HG03039 (cell line): Measurements from ENCODE around the gene CD300LG.
"Not testable (repeated sequence)": the region's sequence is repeated elsewhere in the genome, so short reads cannot be mapped to it uniquely, and the experiment has no call there.

ENCODE experiments used
- ATAC-seq: cut with Tn5 transposase; IDR thresholded peaks from one replicate; pipeline ENCODE4 v1.9.1; 2021; ENCODE audit warnings: mild to moderate bottlenecking, moderate library complexity; ENCODE audit not compliant: unreplicated experiment

CD300LG gene

DNA sequence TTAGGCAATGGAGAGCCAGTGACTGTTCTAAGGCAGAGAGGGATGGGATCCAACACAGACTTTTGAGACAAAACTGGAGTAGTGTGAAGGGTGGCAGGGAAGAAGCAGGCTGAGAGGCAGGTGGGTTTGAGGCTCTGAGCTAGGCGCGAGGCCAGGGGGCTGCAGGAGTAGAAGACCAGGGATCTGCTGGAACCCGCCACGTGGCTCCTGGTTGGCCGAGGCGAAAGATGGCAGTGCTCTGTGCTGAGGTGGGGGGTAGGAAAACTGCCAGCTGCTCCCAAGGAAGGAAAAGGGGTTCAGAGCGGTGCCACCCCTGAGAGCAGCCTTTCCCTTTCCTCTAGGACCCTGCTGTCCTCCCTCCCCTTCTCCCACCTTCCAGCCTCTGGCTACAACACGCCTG lies 5.6 kb downstream of the CD300LG start:
- ATAC-seq: no peak

DNA sequence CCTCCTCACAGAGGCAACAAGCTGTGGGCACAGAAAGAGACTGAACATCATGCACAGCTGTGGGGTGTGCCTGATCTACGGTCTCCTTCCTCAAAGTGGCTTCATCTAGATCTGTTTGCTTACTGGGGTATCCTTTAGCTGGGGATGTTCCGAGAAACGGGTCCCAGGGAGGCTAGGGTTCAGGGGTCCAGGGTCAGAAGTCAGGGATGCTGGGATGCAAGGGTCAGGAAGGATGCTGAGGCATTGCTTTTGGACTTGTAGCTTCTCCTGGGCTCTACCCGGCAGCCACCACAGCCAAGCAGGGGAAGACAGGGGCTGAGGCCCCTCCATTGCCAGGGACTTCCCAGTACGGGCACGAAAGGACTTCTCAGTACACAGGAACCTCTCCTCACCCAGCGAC lies 6.6 kb downstream of the CD300LG start:
- ATAC-seq: no peak

DNA sequence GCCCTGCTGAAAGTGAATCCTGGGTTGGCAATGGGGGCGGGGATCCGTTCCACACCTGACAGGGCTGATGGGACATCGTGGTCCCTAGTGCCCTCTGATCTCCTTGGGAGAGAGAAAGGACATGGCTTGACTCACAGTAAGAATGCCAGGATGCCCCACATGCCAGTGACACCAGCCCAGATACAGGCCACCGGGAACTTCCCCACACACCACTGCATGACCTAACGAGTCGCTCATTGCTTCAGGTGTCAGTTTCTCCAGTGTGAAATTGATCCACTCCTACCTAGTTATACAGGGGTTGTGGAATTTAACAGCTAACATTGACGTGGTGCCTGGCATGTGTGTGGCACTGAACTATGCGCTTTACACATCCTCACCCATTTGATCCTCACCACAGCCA lies 7.5 kb downstream of the CD300LG start:
- ATAC-seq: no peak

DNA sequence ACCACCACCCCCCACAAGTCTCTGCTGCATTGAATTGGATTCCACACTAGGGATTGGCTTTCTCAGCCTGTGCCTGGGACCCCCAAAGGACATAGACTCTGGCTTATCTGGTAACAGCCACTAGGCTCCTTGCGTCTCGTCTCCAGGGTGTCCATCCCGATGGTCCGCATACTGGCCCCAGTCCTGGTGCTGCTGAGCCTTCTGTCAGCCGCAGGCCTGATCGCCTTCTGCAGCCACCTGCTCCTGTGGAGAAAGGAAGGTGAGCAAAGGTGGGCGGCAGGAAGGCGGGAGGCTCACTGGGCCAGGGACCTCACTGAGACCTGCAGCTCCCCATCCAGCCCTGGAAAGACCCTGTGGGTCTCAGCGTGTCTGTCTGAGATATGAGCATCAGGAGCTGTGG lies 8.1 kb downstream of the CD300LG start:
- ATAC-seq: no peak

DNA sequence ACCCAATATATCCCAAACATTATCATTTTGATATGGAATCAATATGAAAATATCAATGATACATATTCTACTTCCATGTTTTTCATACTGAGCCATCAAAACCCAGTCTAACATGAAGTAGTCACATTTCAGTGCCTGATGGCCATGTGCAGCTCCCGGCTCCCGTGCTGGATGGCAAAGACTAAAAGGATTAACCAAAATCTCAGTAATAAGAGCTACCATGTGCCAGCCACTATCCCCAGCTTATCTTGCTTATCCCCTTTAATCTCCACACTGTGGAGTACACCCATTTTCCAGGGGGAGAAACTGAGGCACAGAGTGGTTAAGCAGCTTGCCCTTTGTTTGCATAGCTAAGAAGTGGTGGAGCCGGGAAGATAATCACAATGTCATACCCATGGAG lies 9.2 kb downstream of the CD300LG start:
- ATAC-seq: no peak

DNA sequence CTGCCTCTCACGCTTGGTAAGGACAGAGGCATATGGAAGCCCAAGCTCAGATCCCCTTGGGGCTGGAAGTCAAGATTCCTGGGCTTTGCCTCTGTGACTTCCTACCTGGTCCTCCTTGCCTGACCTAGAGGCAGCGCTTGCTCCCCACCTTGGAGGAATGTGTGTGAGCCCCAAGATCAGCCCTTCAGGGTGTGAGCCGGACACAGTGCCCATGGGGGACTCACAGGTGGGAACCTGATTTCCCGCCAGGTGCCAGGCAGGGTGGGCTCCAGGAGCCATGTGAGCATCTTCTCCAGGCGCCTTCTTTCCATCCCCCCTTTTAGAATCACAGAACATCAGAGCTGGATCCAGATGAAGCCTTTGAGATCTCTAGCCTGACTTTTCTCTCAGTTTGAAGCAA lies 10.2 kb downstream of the CD300LG start:
- ATAC-seq: no peak

DNA sequence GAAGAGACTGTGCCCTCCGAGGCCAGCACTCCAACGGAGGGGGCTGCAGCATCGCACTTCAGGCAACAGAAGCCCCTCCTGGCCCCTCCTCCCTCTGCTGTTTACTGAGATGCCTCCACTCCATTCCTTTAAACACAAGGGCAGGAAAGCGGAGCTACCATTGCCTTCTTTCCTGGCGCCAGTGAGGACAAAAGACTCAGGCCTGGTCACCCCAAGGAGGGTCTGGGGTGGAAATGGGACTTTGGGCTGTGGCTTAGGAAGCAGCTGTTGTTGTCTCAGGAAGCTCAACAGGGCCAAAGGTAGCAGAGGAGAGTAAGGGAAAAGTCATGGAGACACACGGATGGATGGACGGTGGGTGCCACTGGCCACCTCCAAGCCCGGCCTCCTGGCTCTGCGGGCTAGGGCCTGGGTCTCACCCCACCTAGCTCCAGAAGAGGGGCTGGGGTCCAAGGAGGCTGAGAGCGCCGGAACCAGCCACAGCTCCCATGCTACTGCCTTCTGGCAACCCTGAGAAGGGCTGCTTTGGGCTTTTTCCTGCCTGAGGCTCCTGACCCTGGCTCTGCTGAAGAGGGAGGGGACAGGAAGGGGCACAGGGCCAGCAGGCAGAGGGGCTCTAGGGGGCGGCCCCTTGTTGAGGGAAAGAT lies 11.1 kb downstream of the CD300LG start:
- ATAC-seq: no peak

DNA sequence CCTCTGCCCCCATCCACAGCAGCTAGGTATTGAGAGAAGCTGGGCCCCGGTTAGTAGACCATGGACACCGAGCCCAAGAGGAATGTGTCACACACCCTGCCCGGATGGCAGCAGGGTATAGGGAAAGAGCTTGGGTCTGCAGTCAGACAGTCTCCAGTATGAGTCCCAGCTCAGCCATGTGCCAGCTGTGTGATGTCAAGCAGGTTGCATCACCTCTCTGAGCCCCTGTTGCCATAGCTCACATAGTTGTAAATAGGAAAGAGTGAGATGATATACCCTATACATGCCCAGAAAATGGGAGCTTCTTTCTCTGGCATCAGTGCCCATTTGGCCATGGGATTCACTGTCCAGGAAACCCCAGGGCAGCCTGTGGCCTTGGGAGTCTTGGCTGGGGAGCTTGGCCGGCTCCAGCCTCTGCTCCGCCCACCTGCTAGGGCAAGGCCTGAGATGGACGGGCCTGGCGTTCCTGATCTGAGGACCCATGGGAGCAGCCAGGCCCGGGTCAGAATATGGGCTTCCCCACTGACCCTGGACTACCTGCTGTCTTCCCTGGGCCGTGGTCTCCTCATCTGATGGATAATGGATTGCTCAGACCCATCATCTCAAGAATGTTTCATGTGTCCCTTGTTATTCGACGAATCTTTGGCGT lies 13.2 kb downstream of the CD300LG start:
- no peak for ATAC-seq

DNA sequence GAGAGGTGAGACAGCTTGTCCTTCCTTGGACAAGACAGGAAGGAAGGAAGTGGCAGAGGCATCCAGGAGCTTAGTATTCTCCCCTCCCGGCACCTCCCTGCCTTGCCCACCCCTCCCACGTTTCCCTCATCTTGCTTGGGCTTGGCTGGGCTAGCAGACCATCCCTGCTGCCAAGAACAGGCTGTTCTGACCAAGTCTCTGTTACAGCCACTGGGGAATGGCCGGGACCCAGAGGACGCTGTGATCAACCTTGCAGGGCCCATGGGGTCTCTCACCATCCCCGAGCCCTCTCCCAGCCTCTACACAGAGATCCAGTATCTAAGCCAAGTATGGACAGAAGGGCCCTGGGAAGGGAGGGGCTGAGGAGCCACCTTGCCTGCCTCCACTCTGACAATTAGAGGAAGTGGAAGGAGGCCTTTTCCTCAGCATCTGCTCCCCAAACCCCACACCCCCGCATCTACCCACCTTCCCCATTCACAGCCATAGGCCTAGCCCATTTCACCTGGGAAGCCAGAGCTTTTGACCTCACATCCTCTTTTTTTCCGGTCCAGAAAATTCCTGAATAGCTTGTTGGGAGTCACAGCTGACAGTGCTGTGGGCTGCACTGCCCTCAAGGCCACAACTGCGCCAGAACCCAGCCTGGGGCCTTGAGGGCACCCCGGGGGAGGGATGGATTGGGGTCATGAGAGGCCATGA lies 14.1 kb downstream of the CD300LG start:
- ATAC-seq: no peak

DNA sequence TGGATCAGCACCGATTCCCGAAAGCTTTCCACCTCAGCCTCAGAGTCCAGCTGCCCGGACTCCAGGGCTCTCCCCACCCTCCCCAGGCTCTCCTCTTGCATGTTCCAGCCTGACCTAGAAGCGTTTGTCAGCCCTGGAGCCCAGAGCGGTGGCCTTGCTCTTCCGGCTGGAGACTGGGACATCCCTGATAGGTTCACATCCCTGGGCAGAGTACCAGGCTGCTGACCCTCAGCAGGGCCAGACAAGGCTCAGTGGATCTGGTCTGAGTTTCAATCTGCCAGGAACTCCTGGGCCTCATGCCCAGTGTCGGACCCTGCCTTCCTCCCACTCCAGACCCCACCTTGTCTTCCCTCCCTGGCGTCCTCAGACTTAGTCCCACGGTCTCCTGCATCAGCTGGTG lies 15.0 kb downstream of the CD300LG start:
- no peak for ATAC-seq

DNA sequence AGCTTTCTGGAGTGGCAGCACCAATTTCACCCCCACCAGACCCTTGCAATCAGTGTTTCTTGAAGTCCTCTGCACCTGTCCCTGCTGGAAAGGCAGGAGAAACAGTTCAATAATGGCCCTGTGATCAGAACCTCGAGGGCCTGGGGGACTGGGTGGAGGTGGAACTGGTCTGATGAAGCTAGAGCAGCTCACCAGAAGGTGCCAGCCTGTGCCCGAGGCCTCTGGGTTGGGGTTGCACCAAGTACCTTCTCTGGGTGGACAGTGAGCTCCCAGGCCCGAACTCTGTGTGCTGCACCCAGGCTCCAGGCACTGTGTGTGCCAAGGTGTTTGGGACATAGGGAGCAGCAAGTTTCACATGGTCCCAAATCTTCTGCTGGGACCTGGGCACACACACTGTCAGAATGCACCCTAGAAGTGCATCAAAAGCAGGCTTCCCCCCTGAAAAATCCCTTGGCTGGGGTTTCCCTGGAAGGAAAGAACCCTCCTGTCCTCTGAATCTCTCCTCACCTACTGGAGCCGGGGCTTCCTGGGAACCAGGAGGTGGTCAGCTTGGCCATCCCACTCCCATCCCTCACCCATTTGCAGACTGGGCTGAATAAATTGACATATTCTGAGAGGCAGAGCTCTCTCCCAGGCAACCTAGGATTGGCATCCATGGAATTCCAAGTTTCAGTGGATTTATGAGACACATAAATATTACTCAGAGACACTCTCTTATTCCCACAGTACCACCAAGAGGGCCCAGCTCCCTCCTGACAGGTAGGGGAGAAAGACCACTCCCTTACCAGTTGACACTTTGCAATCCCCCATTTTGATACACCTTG lies 17.4 kb downstream of the CD300LG start:
- ATAC-seq: no peak

DNA sequence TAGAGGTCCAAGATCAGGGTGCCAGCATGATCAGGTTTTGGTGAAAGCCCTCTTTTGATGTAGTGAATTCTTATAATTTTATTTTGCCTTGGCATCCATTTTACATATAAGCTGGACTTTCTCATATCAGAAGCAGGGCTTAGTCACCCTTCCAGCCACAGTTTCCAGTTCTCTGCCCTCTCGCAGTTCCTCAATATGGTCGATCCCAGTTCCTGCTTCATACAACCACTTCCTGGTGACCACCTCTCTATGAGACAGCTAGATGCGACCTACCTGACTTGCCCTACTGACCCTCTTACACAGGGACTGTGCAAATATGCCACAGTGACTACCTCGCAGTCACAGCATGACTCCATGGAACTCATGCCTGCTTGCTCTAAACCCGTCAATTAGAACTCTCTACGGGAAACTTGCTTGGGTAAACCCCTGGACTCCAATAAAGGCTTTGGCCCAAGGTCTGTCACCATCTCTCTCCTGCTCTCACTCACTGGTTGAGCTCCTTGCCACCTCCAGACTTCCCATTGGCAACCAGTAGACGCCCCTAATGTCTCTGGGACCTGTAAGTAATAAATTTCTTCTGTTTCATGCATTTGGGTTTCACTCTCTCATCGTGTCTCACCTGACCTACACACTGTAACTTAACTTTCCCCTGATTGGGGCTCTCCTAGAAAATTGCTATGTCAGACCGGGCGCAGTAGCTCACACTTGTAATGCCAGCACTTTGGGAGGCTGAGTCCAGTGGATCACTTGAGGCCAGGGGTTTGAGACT lies 21.4 kb downstream of the CD300LG start:
- no peak for ATAC-seq

DNA sequence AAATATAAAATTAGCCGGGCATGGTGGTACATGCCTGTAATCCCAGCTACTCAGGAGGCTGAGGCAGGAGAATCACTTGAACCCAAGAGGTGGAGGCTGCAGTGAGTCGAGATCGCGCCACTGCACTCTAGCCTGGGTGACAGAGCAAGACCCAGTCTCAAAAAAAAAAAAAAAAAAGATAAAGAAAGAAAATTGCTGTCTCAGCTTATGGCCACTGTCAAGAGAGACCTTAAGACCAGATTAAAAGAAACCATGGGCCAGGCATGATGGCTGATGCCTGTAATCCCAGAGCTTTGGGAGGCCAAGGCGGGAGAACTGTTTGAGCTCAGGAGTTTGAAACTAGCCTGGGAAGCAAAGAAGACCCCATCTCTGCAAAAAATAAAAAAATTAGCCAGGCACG lies 22.1 kb downstream of the CD300LG start:
- not testable (repeated sequence) for ATAC-seq

DNA sequence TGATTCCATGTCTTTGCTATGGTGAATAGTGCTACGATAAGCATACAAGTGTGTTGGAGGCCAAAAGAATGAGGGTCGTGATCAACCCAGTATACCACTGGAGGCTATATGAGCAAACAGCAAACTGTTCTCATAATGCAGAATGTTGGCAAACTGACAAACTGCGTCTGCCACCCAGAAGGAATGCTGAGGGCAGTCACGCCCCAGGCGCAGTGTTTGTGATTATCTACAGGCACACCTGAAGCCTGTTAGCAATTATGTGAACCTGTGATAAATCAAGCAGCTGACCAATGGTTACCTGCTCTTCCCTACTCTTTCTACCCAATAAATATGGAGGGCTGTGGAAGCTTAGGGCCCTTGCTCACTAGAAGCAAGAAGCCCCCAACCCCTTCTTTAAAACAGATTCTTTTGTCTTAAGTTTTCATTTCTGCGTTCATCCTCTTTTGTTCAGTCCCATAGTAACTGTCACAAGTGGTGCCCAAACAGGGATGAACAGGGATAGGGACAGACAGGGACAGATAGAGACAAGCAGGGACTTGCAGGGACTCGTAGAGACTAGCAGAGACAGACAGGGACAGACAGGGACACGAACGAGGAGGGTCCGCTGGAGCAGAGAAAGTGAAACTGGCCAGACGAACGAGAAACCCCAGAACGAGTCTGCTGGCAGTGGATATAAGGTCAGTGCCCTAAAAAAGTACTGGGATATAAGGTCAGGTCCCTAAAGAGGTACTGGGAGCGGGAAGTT lies 25.1 kb downstream of the CD300LG start:
- ATAC-seq: no peak

DNA sequence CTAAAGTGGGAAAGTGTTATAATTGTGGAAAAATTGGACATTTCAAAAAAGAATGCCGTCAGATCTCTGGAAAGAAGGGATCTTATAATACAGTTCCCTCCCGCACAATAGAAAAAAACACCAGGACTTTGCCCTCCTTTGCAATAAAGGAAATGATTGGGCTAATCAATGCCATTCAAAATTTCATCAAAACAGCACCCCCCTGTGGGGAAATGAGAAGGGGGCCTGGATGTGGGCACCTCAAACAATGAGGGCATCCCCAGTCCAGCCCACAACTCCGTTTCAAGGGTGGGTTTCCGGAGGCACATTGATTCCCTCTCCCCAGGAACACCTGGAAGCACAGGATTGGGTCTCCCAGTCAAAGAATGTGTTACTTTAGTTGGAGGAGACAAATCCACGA lies 26.1 kb downstream of the CD300LG start:
- no peak for ATAC-seq

DNA sequence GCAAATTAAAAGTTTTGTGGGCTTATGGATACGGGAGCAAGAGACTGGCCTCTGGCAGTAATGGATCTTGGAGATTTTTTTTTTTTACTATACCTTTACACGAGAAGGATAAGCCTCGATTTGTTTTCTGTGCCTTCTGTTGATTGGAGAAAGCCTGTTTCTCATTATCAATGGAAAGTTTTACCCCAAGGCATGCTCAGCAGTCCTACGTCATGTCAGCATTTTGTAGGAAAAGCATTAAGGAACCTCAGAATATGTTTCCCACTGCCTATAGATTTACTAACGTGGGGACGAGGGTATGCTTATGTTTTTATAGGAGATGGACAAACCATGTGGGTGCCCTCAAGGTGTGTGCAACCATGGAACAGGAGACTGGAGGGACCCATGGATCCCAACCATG lies 26.8 kb downstream of the CD300LG start:
- no peak for ATAC-seq

DNA sequence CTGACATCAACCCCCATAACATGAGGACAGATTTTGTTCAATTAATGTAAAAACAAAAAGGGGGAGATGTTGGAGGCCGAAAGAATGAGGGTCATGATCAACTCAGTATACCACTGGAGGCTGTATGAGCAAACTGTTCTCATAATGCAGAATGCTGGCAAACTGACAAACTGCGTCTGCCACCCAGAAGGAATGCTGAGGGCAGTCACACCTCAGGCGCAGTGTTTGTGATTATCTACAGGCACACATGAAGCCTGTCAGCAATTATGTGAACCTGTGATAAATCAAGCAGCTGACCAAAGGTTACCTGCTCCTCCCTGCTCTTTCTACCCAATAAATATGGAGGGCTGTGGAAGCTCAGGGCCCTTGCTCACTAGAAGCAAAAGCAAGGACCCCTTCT lies 27.3 kb downstream of the CD300LG start:
- ATAC-seq: no peak

DNA sequence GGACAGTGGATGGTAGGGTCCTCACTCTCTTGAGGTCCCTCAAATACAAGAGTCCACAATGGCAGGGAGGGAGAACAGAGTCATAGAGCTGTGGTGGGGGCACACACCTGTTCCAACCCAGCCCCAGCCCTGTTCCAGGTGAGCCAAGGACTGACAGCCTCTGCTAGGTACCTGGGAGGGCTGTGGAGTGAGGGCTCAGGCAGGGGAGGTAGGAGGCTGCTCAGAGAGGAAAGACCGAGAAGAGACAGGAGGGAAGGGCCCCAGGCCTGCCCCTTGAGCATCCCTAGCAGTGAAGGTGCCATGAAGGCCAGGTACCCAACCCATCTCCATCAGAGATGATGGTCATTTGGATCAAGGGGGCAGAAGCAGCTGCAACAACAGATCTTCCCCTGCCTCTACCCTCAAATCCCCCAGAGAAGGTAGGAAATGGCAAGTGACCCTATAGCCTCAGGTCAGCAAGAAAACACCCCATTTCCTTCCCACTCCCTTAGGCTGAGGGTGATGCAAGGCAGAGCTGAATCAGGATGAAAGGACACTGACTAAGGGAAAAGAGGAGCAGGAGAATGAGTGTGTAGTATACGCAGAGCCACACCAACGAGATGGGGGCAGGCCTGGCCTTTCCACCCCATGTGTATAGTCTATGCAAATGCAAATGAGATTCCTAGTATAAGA lies 28.6 kb downstream of the CD300LG start:
- no peak for ATAC-seq

DNA sequence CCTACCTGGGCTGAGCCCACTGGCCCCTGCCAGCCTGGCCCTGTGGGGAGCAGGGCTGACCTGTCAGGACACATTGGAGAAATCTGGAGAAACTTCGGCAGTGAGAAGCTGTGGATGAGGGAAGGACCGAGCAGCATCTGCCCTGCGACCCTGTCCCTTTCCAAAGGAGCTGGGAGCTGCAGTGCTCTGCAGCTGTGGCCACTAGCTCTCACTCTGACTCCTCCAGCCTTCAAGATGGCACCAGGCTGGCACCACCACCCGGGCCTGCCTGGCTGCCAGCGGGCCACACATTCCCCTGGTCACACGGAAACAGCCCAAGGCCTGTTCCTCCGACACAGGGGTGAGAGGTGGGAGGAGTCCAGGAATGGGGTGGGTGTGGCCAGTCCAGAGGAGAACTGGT lies 30.1 kb downstream of the CD300LG start:
- no peak for ATAC-seq
